ENCODE results near the gene IRF9. TPM values are rescaled to one million over a fixed set of nuclear protein-coding genes. Genes with fewer than 3 reads are reported as not detected.

Gene IRF9
- total and polyA plus RNA-seq, 2 of the 13 experiments (the other 11 are each of a cell fraction or from before 2014, with no cell fraction given): 14.9 to 49.7 TPM

DNA sequence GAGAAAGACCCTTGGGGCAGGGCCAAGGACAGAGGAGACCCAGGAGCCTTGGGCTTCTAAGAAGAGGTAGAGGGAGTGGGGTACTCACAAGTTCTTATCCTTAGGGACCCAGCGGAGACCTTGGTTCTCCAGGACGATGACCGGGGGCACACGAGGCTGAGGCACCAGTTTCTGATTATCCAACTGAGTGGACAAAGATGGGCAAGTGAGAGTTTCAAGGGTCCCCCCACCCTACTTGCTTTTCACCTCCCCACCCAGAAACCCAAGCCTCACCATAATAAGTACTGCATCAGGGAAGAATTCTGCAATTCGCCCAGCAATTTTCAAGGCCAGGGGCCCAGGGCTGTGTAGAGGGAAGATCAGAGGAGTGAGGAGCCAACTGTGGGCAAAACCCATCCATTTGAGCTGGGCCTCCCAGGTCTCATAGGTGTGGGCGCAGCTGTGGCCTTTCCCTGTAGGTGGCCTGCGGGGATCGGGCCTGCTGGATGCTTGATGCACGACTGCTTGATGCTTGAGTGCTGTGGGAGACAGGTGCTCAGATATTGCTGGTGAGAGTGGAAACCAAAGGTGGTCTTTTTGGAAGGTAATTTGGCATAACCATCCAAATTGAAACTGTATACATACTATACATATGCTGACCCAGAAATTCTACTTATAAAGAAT lies 21.7 kb upstream of the IRF9 start (continued):
- TF ChIP-seq, protein P1, sequence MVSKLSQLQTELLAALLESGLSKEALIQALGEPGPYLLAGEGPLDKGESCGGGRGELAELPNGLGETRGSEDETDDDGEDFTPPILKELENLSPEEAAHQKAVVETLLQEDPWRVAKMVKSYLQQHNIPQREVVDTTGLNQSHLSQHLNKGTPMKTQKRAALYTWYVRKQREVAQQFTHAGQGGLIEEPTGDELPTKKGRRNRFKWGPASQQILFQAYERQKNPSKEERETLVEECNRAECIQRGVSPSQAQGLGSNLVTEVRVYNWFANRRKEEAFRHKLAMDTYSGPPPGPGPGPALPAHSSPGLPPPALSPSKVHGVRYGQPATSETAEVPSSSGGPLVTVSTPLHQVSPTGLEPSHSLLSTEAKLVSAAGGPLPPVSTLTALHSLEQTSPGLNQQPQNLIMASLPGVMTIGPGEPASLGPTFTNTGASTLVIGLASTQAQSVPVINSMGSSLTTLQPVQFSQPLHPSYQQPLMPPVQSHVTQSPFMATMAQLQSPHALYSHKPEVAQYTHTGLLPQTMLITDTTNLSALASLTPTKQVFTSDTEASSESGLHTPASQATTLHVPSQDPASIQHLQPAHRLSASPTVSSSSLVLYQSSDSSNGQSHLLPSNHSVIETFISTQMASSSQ (IDR thresholded peaks at IDR 0.05; ENCODE audit: low read depth): no peak
- TF ChIP-seq, protein P1 (CRISPR knock-in tag; IDR thresholded peaks at IDR 0.05; ENCODE audit: borderline replicate concordance): 0 out of 2 replicates have a peak, but pooled peaks have one; percentile 32
- TF ChIP-seq SIN3A (IDR thresholded peaks at IDR 0.05; ENCODE audit: borderline replicate concordance, low read depth, low read length) (peak; percentile 42; the same call in 1 of the 2 replicates), NFRKB (IDR thresholded peaks at IDR 0.05) (no peak), BRD4 (CRISPR knock-in tag; IDR thresholded peaks at IDR 0.05) (no peak), RBM22 (optimal IDR thresholded peaks at IDR 0.05; ENCODE audit: low read length) (peak; percentile 80), ZNF550 (CRISPR knock-in tag; IDR thresholded peaks at IDR 0.05; ENCODE audit: borderline replicate concordance) (no peak), ZNF326 (CRISPR knock-in tag; IDR thresholded peaks at IDR 0.05; ENCODE audit: borderline replicate concordance) (no peak), JDP2 (CRISPR knock-in tag; IDR thresholded peaks at IDR 0.05; ENCODE audit: borderline replicate concordance) (no peak), ZNF615 (CRISPR knock-in tag; IDR thresholded peaks at IDR 0.05; ENCODE audit: borderline replicate concordance) (no peak), NFKB2 (CRISPR knock-in tag; IDR thresholded peaks at IDR 0.05; ENCODE audit: borderline replicate concordance) (peak; percentile 38; the same call in 1 of the 2 replicates), ZEB1 (IDR thresholded peaks at IDR 0.05; ENCODE audit: insufficient replicate concordance, low read depth) (no peak), ARNT2 (CRISPR knock-in tag; IDR thresholded peaks at IDR 0.05; ENCODE audit: low read depth) (no peak), SRSF9 (IDR thresholded peaks at IDR 0.05; ENCODE audit: borderline replicate concordance, insufficient read depth, low read depth, low read length, poor library complexity, severe bottlenecking) (no peak), NFATC3 (CRISPR knock-in tag; IDR thresholded peaks at IDR 0.05) (no peak), AHR (CRISPR knock-in tag; IDR thresholded peaks at IDR 0.05) (no peak), ZNF883 (CRISPR knock-in tag; IDR thresholded peaks at IDR 0.05; ENCODE audit: not compliant biosample characterization) (no peak), MATR3 (CRISPR knock-in tag; IDR thresholded peaks at IDR 0.05) (no peak), TBL1XR1 (IDR thresholded peaks at IDR 0.05; ENCODE audit: borderline replicate concordance, low read length, partially characterized antibody) (no peak)
- TF ChIP-seq, protein P2, sequence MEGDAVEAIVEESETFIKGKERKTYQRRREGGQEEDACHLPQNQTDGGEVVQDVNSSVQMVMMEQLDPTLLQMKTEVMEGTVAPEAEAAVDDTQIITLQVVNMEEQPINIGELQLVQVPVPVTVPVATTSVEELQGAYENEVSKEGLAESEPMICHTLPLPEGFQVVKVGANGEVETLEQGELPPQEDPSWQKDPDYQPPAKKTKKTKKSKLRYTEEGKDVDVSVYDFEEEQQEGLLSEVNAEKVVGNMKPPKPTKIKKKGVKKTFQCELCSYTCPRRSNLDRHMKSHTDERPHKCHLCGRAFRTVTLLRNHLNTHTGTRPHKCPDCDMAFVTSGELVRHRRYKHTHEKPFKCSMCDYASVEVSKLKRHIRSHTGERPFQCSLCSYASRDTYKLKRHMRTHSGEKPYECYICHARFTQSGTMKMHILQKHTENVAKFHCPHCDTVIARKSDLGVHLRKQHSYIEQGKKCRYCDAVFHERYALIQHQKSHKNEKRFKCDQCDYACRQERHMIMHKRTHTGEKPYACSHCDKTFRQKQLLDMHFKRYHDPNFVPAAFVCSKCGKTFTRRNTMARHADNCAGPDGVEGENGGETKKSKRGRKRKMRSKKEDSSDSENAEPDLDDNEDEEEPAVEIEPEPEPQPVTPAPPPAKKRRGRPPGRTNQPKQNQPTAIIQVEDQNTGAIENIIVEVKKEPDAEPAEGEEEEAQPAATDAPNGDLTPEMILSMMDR (CRISPR knock-in tag; IDR thresholded peaks at IDR 0.05): peak; percentile 25
- TF ChIP-seq, protein P3, sequence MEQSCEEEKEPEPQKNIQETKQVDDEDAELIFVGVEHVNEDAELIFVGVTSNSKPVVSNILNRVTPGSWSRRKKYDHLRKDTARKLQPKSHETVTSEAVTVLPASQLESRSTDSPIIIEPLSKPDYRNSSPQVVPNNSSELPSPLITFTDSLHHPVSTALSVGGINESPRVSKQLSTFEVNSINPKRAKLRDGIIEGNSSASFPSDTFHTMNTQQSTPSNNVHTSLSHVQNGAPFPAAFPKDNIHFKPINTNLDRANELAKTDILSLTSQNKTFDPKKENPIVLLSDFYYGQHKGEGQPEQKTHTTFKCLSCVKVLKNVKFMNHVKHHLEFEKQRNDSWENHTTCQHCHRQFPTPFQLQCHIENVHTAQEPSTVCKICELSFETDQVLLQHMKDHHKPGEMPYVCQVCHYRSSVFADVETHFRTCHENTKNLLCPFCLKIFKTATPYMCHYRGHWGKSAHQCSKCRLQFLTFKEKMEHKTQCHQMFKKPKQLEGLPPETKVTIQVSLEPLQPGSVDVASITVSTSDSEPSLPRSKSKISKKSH (CRISPR knock-in tag; IDR thresholded peaks at IDR 0.05; ENCODE audit: borderline replicate concordance): no peak
- TF ChIP-seq, protein P4, sequence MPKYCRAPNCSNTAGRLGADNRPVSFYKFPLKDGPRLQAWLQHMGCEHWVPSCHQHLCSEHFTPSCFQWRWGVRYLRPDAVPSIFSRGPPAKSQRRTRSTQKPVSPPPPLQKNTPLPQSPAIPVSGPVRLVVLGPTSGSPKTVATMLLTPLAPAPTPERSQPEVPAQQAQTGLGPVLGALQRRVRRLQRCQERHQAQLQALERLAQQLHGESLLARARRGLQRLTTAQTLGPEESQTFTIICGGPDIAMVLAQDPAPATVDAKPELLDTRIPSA (CRISPR knock-in tag; IDR thresholded peaks at IDR 0.05; ENCODE audit: borderline replicate concordance): no peak

Data from HepG2 (cell line).